ENCODE results near the gene NDUFAF7.
A peak's percentile ranks its signal among the peaks of the same experiment; 100 is the strongest.
"Not testable (repeated sequence)": the region's sequence is repeated elsewhere in the genome, so short reads cannot be mapped to it uniquely, and the experiment has no call there.

Gene NDUFAF7

GRCh38 chr2:37205689-37206341 lies 25.6 kb upstream of the NDUFAF7 start:
- Histone ChIP-seq H3K4me2 (ENCODE audit: low read length, poor library complexity, severe bottlenecking) (no peak overlapping the region), H3K9me3 (ENCODE audit: control insufficient read depth, low read length) (peaks cover 37% of the 10 kb centered on the region), H3K23ac (ENCODE audit: low read length in 2 of 2) (no peak overlapping the region), H2AFZ (ENCODE audit: low read depth, low read length) (no peak overlapping the region), H3K36me3 (ENCODE audit: control insufficient read depth in 1 of 2, insufficient read depth in 2 of 2, low read depth in 1 of 2, low read length in 2 of 2) (peaks cover 13 to 95% of the 10 kb centered on the region in 2 experiments), H3K4ac (ENCODE audit: low read depth in 1 of 2, low read length in 2 of 2) (no peak overlapping the region), H2AK5ac (ENCODE audit: low read length, severe bottlenecking) (no peak overlapping the region), H4K8ac (ENCODE audit: low read length) (no peak overlapping the region), H3K79me1 (replicated peaks; ENCODE audit: low read length, poor library complexity, severe bottlenecking) (peaks cover 9% of the 10 kb centered on the region), H3K4me3 (ENCODE audit: insufficient read depth in 1 of 2, low read depth in 1 of 2, low read length in 2 of 2) (no peak overlapping the region), H3K14ac (ENCODE audit: low read length in 2 of 2) (no peak overlapping the region), H3K4me1 (ENCODE audit: control insufficient read depth, insufficient read depth, low read depth, low read length) (no peaks in the 10 kb centered on the region), H3K27me3 (ENCODE audit: control insufficient read depth in 1 of 2, insufficient read depth in 1 of 2, low read length in 2 of 2) (no peaks in the 10 kb centered on the region), H3K27ac (ENCODE audit: low read length, poor library complexity, severe bottlenecking) (no peak overlapping the region), H3K9ac (ENCODE audit: low read length) (no peak overlapping the region), H2BK12ac (ENCODE audit: low read length in 2 of 2) (no peak overlapping the region), H3K18ac (ENCODE audit: low read depth in 1 of 2, low read length in 2 of 2) (no peak overlapping the region), H2BK120ac (ENCODE audit: low read depth, low read length) (no peak overlapping the region), H4K91ac (ENCODE audit: low read length) (no peak overlapping the region), H2BK5ac (ENCODE audit: low read depth, low read length, poor library complexity, severe bottlenecking) (no peak overlapping the region), H2BK15ac (ENCODE audit: low read depth, poor library complexity, severe bottlenecking) (no peak overlapping the region)
- 83% methylated on average over 5 of the region's 5 CpGs for WGBS
- DNase-seq = no peak

DNA sequence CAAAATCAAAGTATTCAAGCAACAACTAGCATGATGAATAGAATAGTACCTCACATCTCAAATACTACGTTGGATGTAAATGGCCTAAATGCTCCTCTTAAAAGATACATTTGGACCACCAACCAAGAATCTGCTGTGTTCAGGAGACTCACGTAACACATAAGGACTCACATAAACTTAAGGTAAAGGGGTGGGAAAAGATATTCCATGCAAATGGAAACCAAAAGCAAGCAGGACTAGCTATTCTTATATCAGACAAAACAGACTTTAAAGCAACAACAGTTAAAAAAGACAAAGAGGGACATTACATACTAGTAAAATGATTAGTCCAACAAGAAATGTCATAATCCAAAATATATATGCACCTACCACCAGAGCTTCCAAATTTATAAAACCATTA lies 24.7 kb upstream of the NDUFAF7 start:
- H3K27me3 ChIP-seq (ENCODE audit: control insufficient read depth in 1 of 2, insufficient read depth in 1 of 2, low read length in 2 of 2); H2AFZ ChIP-seq (ENCODE audit: low read depth, low read length); H2BK12ac ChIP-seq (ENCODE audit: low read length in 2 of 2); H3K4me1 ChIP-seq (ENCODE audit: control insufficient read depth, insufficient read depth, low read depth, low read length); H3K4me3 ChIP-seq (ENCODE audit: insufficient read depth in 1 of 2, low read depth in 1 of 2, low read length in 2 of 2); H3K18ac ChIP-seq (ENCODE audit: low read depth in 1 of 2, low read length in 2 of 2); H3K79me1 ChIP-seq (replicated peaks; ENCODE audit: low read length, poor library complexity, severe bottlenecking); H2AK5ac ChIP-seq (ENCODE audit: low read length, severe bottlenecking); H4K91ac ChIP-seq (ENCODE audit: low read length); H3K23ac ChIP-seq (ENCODE audit: low read length in 2 of 2); H3K14ac ChIP-seq (ENCODE audit: low read length in 2 of 2); DNase-seq; H2BK120ac ChIP-seq (ENCODE audit: low read depth, low read length); H3K9ac ChIP-seq (ENCODE audit: low read length); H4K8ac ChIP-seq (ENCODE audit: low read length); H2BK5ac ChIP-seq (ENCODE audit: low read depth, low read length, poor library complexity, severe bottlenecking); H3K27ac ChIP-seq (ENCODE audit: low read length, poor library complexity, severe bottlenecking); H3K4ac ChIP-seq (ENCODE audit: low read depth in 1 of 2, low read length in 2 of 2); H2BK15ac ChIP-seq (ENCODE audit: low read depth, poor library complexity, severe bottlenecking); H3K4me2 ChIP-seq (ENCODE audit: low read length, poor library complexity, severe bottlenecking): not testable (repeated sequence)
- WGBS = 97% methylated on average over 2 of the region's 2 CpGs
- Histone ChIP-seq H3K9me3 (ENCODE audit: control insufficient read depth, low read length) (peaks cover 37% of the 10 kb centered on the region), H3K36me3 (ENCODE audit: control insufficient read depth in 1 of 2, insufficient read depth in 2 of 2, low read depth in 1 of 2, low read length in 2 of 2) (peaks cover 13 to 95% of the 10 kb centered on the region in 2 experiments)

DNA sequence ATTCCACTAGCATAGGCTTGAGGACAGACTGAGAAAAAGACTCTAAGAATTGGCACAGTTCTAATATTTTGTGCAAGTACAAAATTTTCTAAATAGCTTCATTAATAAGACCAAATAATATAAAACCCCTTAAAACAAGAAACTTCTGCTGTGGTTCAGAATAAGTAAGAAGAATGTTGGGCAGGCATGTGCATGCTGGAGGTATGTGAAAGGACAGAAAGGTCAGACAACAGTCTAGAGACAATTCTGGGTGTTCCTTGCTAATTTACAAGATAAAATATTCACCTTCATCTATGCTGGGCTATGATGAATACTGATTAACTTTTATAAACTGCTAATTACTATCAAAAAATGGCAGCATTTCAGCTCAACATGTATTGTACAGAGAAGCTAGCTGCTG lies 20.2 kb upstream of the NDUFAF7 start:
- no peak overlapping the region for H2AK5ac ChIP-seq (ENCODE audit: low read length, severe bottlenecking)
- no peak overlapping the region for H4K8ac ChIP-seq (ENCODE audit: low read length)
- DNase-seq = no peak
- H4K91ac ChIP-seq (ENCODE audit: low read length) = no peak overlapping the region
- H3K27ac ChIP-seq (ENCODE audit: low read length, poor library complexity, severe bottlenecking) = peak overlapping the region; percentile 72
- no peak overlapping the region for H2BK5ac ChIP-seq (ENCODE audit: low read depth, low read length, poor library complexity, severe bottlenecking)
- H2BK15ac ChIP-seq (ENCODE audit: low read depth, poor library complexity, severe bottlenecking) = no peak overlapping the region
- no peak overlapping the region for H3K18ac ChIP-seq (ENCODE audit: low read depth in 1 of 2, low read length in 2 of 2)
- H3K14ac ChIP-seq (ENCODE audit: low read length in 2 of 2) = no peak overlapping the region
- no peak overlapping the region for H3K4me2 ChIP-seq (ENCODE audit: low read length, poor library complexity, severe bottlenecking)
- no peak overlapping the region for H3K23ac ChIP-seq (ENCODE audit: low read length in 2 of 2)
- no peaks in the 10 kb centered on the region for H3K27me3 ChIP-seq (ENCODE audit: control insufficient read depth in 1 of 2, insufficient read depth in 1 of 2, low read length in 2 of 2)
- no peak overlapping the region for H3K9ac ChIP-seq (ENCODE audit: low read length)
- no peak overlapping the region for H3K4ac ChIP-seq (ENCODE audit: low read depth in 1 of 2, low read length in 2 of 2)
- H3K9me3 ChIP-seq (ENCODE audit: control insufficient read depth, low read length) = peaks cover 26% of the 10 kb centered on the region
- H3K4me1 ChIP-seq (ENCODE audit: control insufficient read depth, insufficient read depth, low read depth, low read length) = peaks cover 2% of the 10 kb centered on the region
- H2BK120ac ChIP-seq (ENCODE audit: low read depth, low read length) = no peak overlapping the region
- no peak overlapping the region for H2BK12ac ChIP-seq (ENCODE audit: low read length in 2 of 2)
- no peak overlapping the region for H3K4me3 ChIP-seq (ENCODE audit: insufficient read depth in 1 of 2, low read depth in 1 of 2, low read length in 2 of 2)
- H2AFZ ChIP-seq (ENCODE audit: low read depth, low read length) = no peak overlapping the region
- peaks cover 7% of the 10 kb centered on the region for H3K79me1 ChIP-seq (replicated peaks; ENCODE audit: low read length, poor library complexity, severe bottlenecking)
- H3K36me3 ChIP-seq (ENCODE audit: control insufficient read depth in 1 of 2, insufficient read depth in 2 of 2, low read depth in 1 of 2, low read length in 2 of 2) = peaks cover 7 to 97% of the 10 kb centered on the region in 2 experiments

DNA sequence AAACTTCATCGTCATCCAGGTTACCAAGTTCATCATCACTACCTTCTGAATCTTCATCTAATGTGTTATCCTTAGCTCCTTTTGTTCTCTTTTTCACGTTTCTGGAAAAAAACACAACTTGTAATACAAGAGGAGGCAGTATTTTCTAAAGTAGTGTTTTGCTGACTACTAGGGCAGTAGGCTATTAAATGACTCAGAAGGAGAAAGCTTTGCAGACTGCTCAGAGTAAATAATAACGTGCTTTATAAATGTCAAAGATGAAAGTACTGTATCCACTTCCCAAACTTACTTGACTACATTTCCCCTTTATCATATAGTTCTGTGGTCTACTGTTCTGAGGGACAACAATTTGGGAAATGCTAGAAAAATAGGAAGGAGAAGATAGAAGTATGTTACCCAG lies 19.5 kb upstream of the NDUFAF7 start:
- no peak overlapping the region for H3K4me3 ChIP-seq (ENCODE audit: insufficient read depth in 1 of 2, low read depth in 1 of 2, low read length in 2 of 2)
- WGBS = 93% methylated on average over 2 of the region's 3 CpGs
- no peak overlapping the region for H2AK5ac ChIP-seq (ENCODE audit: low read length, severe bottlenecking)
- peaks cover 2% of the 10 kb centered on the region for H3K4me1 ChIP-seq (ENCODE audit: control insufficient read depth, insufficient read depth, low read depth, low read length)
- no peak overlapping the region for H4K8ac ChIP-seq (ENCODE audit: low read length)
- H3K36me3 ChIP-seq (ENCODE audit: control insufficient read depth in 1 of 2, insufficient read depth in 2 of 2, low read depth in 1 of 2, low read length in 2 of 2) = peaks cover 5 to 97% of the 10 kb centered on the region in 2 experiments
- no peak overlapping the region for H2BK15ac ChIP-seq (ENCODE audit: low read depth, poor library complexity, severe bottlenecking)
- H3K4me2 ChIP-seq (ENCODE audit: low read length, poor library complexity, severe bottlenecking) = no peak overlapping the region
- no peak overlapping the region for H3K18ac ChIP-seq (ENCODE audit: low read depth in 1 of 2, low read length in 2 of 2)
- H4K91ac ChIP-seq (ENCODE audit: low read length) = no peak overlapping the region
- H3K9ac ChIP-seq (ENCODE audit: low read length) = no peak overlapping the region
- H3K4ac ChIP-seq (ENCODE audit: low read depth in 1 of 2, low read length in 2 of 2) = no peak overlapping the region
- no peaks in the 10 kb centered on the region for H3K27me3 ChIP-seq (ENCODE audit: control insufficient read depth in 1 of 2, insufficient read depth in 1 of 2, low read length in 2 of 2)
- H3K9me3 ChIP-seq (ENCODE audit: control insufficient read depth, low read length) = peaks cover 20% of the 10 kb centered on the region
- no peak overlapping the region for H3K23ac ChIP-seq (ENCODE audit: low read length in 2 of 2)
- H2BK12ac ChIP-seq (ENCODE audit: low read length in 2 of 2) = no peak overlapping the region
- H3K79me1 ChIP-seq (replicated peaks; ENCODE audit: low read length, poor library complexity, severe bottlenecking) = peaks cover 5% of the 10 kb centered on the region
- DNase-seq = no peak
- no peak overlapping the region for H2BK5ac ChIP-seq (ENCODE audit: low read depth, low read length, poor library complexity, severe bottlenecking)
- H2AFZ ChIP-seq (ENCODE audit: low read depth, low read length) = no peak overlapping the region
- H3K27ac ChIP-seq (ENCODE audit: low read length, poor library complexity, severe bottlenecking) = peak overlapping the region; percentile 72
- H3K14ac ChIP-seq (ENCODE audit: low read length in 2 of 2) = no peak overlapping the region
- no peak overlapping the region for H2BK120ac ChIP-seq (ENCODE audit: low read depth, low read length)

All from mesenchymal stem cell (in vitro differentiated cells and primary cell).